ENCODE measurements around the gene ATG2A.

ATG2A gene

DNA sequence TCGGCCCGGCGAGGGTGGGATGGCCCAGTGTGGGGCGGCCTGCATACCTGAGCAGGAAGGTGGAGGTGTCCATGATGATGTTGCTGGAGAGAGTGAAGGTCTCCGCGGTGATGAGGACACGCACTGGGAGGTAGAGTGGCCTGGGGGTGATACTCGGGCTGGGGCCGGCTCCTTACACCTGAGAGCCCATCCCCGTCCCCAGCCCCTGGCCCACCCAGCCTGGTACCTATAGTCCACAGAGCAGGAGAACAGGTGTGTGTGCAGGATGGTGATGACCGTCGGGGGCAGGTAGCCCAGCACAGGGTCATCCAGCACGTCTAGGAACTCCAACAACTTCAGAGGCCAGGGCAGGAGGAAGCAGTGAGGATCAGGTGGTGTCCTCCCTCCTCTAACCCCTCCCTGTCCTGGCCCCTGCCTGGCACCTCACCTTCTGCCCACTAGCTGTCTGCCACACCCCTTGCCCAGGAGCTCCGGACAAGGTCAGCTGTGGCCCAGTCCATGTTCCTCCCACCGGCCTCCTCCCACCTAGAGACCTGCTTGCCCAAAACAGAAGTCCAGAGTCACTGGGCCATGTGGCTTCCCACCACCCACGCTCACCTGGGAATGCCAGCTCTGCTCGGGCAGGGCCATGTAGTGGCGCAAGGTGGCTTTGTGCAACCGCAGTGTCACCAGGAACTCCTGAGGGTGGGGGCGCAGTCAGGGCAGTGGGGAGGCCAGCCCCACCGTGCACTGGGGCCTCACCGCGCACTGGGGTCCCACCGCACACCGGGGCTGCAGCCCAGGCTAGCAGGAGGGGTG is 11.3 kb downstream of the ATG2A start:
- no peak for DNase-seq

DNA sequence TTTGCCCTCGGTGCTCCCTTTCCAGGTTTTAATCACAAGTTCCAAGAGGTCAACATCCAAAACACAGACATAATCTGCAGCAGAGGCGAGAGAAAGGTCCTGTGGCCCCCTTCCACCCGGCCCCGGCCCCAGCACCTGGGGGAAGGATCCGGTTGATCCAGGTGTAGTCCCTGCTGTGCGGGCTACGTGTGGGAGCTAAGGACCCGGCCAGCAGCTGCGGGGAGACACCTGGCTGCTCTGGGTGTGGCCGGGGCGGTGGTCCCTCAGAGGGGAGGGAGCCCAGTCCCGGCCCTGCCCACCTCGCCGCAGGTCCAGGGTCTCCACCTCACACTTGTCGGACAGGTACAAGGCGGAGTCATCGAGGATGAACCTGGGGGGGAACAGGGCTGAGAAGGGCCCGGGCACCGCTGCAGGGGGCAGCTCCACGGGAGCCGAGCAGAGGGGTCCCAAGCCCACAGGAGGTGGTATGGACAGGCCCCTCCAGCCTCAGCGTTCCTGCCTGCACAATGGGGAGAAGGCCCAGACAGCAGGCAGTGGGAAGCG is 13.6 kb downstream of the ATG2A start:
- DNase-seq: no peak

DNA sequence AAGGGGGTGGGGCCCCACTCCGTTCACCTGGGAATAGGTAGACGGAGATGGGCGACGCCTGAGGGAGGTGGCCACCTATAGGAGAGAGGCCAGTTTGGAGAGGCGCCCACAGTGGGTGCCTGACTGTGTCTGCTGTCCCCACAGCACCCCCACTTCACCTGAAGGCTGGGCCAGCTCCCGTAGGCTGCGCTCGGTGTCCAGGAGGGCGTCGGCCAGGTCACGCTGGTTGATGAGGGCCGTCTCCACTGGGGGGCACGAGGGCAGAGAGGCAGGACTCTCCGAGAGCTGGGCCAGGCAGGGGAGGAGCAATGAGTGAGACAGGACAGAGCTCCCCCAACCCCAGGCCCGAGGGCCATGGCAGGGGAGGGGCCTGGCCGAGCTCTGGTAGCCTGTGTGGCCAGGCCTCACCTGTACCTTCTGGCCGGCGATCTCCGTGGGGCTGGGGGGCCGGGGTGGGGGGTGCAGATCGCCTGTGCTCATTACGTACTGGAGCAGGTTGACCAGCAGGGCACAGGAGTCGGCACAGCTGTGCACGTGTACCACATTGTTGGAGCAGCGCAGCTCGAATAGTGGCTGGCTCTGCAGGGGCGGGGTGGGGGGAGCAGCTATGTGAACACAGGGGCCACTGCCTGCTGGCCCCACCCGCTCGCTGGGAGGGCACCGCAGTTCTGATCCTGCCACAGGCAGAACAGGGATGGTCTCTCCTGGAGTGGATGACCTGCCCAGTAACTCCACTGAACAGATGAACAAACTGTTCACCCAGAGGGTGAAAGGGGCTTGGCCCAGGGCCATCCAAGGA is 14.7 kb downstream of the ATG2A start:
- no peak for DNase-seq

- DNase-seq: no peak
Measured at GRCh38 chr11:64900774-64901173, 16.2 kb downstream of the ATG2A start.

DNA sequence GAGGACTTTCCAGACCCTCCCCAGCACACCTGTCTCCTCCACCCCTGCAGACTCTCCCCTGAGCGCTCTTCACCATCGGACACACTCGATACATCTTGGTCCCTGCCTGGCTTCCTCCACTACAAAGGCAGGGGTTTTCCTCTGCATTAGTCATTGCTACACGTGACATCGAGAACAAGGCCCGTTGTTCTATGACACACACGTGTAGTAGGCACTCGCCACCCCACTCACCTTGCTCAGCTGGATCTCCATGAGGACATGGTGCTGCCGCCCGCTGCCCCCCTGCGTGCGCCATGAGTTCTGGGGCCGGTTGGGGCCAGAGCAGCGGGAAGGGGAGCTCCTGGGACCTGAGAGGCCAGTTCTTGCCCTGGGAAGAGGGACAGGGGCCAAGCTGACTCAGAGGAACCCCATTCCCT is 16.7 kb downstream of the ATG2A start:
- peak in 9 of 56 donors; percentile 8 to 41 (median 19) for DNase-seq

- no peak for DNase-seq
Measured at GRCh38 chr11:64898541-64898940, 18.5 kb downstream of the ATG2A start.

DNA sequence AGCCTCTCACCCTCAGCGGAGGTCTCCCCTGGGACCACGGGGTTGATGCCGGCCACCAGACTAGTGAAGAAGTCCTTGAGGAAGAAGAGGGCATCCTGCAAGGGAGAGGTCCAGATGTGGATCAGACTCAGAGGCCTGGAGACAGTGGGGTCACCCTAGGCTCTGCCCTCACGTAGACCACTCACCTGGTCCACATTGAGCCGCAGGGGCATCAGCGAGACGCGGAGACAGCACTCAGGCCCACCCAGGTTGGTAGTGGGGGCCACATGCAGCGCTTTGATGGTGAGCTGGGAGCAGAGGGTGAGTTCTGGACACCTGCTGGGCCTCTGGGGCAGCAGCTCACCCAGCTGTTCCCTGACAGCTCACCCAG is 18.9 kb downstream of the ATG2A start:
- no peak for DNase-seq

GRCh38 chr11:64897381-64898075 is 19.5 kb downstream of the ATG2A start:
- DNase-seq: no peak

- DNase-seq: no peak
Measured at GRCh38 chr11:64896448-64897022, 20.5 kb downstream of the ATG2A start.

DNA sequence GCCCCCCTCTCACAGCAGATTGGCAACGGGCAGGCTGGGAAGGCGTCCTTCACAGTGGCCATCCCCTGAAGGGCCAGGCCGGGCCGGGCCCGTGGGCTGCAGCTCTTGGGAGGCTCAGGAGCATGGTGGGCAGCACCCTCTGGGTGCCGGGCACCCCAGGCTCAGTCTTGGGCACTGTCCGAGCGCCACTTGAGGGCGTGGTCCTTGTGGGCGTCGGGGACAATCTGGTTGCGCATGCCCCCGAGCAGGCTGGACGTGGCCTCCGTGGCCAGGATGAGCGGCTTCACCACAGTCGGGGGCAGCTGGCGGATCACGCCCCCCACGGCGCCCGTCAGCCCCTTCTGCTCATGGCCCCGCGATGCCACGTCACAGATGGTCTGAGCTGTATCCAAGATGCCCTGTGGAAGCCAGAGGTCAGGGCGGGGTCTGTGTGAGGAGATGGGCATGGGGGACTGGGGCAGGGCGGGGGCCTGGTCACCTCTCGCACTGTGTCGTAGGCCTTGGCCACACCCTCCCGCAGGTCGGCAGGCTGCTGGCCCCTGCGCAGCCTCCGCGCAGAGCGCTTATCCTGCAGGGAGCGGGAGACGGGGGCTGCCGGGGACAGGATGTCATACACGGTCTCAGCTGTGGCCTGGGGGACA is 22.1 kb downstream of the ATG2A start:
- no peak for DNase-seq

GRCh38 chr11:64894070-64894811 is 22.8 kb downstream of the ATG2A start:
- DNase-seq: peak in 44 of 56 donors; percentile 20 to 85 (median 54)

DNA sequence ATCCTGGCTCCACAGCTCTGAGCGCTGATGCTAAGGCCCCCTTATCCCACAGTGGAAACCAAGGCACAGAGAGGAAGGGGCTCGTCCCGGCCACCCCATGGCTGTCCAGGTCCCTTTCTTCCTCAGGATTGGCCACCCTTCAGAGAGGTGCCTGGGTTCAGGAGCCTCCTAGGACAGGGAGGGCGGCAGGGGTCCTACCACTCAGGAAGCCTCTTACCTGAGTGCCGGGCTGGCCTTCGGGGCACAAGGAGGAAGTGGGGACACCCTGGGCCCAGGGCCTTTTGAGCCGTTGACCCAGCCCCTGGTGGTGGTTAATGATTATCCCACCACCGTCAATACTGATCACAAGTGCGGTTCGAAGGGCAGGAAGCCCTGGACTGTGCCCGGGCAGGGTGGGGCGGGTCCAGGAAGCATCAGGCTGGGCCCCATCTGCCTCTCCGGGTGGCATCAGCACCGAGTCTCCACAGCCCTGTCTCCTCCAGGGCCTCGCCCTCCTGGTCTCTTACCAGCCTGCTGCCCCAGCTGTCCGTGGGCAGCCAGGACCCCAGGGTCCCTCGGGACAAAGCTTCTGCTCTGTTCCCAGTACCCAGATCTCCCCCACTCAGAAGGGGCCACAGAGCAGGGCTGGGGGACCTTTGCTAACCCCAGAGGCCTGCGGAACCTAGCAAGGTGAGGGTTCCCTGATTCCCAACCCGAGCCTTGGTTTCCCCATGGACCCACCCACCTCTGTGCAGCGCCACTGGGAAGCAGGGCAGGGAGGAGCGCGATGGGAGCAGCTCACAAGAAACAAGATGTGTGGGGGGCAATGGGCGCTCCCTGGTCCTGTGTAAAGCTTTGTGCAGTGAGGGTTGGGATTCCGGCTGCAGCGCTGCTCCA is 23.6 kb downstream of the ATG2A start:
- no peak for DNase-seq

- DNase-seq: no peak
Measured at GRCh38 chr11:64892838-64893193, 24.2 kb downstream of the ATG2A start.

GRCh38 chr11:64892411-64892831 is 24.6 kb downstream of the ATG2A start:
- DNase-seq: no peak

DNA sequence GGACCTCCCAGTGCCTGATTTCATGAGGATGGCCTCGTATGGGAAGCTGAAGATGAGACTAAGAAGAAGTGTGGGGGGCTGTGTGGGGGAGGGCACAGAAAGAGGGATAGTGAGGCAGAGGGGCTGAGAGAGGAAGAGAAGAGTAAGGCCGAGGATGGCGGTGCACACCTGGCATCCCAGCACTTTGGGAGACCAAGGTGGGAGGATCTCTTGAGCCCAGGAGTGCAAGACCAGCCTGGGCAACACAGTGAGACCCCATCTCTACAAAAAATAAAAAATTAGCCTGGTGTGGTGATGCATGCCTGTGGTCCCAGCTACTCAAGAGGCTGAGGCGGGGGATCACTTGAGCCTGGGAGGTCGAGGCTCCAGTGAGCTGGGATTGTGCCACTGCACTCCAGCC is 25.1 kb downstream of the ATG2A start:
- no peak for DNase-seq

GRCh38 chr11:64891215-64891848 is 25.7 kb downstream of the ATG2A start:
- no peak for DNase-seq

DNA sequence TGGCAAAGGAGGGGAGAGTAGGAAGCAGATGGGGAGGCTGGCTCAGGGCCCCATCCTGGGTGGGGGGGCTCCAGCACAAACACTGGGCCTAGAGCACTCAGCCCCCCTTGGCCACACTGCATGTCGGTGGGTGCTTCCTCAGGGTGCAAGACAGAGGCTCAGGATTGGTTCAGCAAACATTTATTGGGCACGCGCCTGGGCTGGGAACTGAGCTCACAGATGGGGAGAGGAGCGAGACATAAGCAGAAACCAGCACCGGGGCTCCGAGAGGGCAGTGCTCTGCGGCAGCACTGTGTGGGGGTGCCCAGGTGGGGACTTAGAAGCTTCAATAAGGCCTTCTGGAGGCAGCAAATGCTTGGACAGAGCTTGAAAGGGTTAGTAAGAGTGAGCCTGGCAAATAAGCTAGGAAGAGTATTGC is 26.5 kb downstream of the ATG2A start:
- no peak for DNase-seq

DNA sequence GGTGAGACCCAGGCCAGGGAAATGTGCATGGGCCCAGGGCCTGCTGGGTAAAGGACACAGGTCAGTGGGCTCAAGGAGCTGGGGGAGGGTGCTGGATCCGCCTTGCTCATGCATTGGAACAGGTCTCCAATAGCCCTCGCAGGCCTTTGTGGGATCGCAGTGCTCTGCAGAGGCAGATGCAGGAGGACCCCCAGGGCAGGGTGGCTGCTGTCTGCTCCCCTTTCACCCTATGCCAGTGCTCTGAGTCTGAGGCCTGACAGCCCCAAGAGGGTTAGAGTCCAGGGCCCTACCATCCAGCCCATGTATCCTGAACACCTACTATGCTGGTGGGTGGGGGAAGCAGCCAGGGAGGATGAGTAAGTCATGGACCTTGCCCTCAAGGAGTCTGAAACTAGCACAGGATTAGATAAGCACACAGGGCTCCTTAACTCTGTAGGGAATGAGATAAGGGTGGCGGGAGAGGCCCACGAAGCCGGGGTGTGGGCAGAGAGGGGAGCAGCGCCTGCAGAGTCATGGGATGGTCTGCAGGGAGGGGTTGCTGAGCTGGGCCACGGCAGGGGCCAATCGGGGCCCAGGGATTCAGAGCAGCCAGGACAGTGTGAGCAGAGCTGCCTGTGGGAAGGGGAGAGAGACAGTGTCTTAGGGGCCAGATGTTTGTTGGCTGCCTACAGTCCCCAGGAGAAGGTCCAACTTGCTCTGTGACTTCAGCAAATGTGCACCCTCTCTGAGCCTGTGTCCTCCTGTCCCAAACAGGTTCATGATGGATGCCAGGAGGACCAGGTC is 28.1 kb downstream of the ATG2A start:
- DNase-seq: no peak
